NCI-H2107 treated with DMSO at 0.1 percent for 48 hours (cell line): ENCODE results near the gene CD36.
"Not testable (repeated sequence)": the region's sequence is repeated elsewhere in the genome, so short reads cannot be mapped to it uniquely, and the experiment has no call there.

ENCODE experiments used
- DNase-seq: peaks from one replicate; lab custom pipeline; 2025; ENCODE audit not compliant: unreplicated experiment; lab: John Stamatoyannopoulos, UW

CD36 gene

GRCh38 chr7:80649011-80649410 lies 10.6 kb downstream of the CD36 start:
- no peak for DNase-seq

- DNase-seq = no peak
Observed at GRCh38 chr7:80650030-80650429, 11.6 kb downstream of the CD36 start.

GRCh38 chr7:80651471-80651870 lies 13.0 kb downstream of the CD36 start:
- DNase-seq = no peak

- no peak for DNase-seq
Observed at GRCh38 chr7:80653244-80653643, 14.8 kb downstream of the CD36 start.

- DNase-seq = peak; percentile 35
Observed at GRCh38 chr7:80654887-80655340, 16.5 kb downstream of the CD36 start.

- no peak for DNase-seq
Observed at GRCh38 chr7:80656029-80656428, 17.6 kb downstream of the CD36 start.

GRCh38 chr7:80659120-80660055 lies 20.9 kb downstream of the CD36 start:
- DNase-seq = peak; percentile 62

GRCh38 chr7:80660939-80661338 lies 22.5 kb downstream of the CD36 start:
- no peak for DNase-seq

GRCh38 chr7:80661729-80662128 lies 23.3 kb downstream of the CD36 start:
- DNase-seq = no peak

- no peak for DNase-seq
Observed at GRCh38 chr7:80662252-80662651, 23.8 kb downstream of the CD36 start.

- DNase-seq = no peak
Observed at GRCh38 chr7:80665526-80665925, 27.1 kb downstream of the CD36 start.

GRCh38 chr7:80666376-80666775 lies 27.9 kb downstream of the CD36 start:
- DNase-seq = no peak

GRCh38 chr7:80669367-80669766 lies 30.9 kb downstream of the CD36 start:
- DNase-seq = not testable (repeated sequence)

- no peak for DNase-seq
Observed at GRCh38 chr7:80671744-80672143, 33.3 kb downstream of the CD36 start.

GRCh38 chr7:80675090-80675489 lies 36.6 kb downstream of the CD36 start:
- DNase-seq = no peak

GRCh38 chr7:80676404-80676803 lies 38.0 kb downstream of the CD36 start:
- DNase-seq = no peak

GRCh38 chr7:80677629-80678028 lies 39.2 kb downstream of the CD36 start:
- no peak for DNase-seq

GRCh38 chr7:80678707-80679106 lies 40.3 kb downstream of the CD36 start:
- DNase-seq = no peak

GRCh38 chr7:80679921-80680907 lies 41.8 kb downstream of the CD36 start:
- no peak for DNase-seq

- DNase-seq = peak; percentile 16
Observed at GRCh38 chr7:80681272-80681885, 42.9 kb downstream of the CD36 start.

GRCh38 chr7:80682744-80683143 lies 44.3 kb downstream of the CD36 start:
- no peak for DNase-seq
